Measurements from ENCODE around the gene AFAP1L1. TPM values are rescaled to one million over a fixed set of nuclear protein-coding genes. Genes with fewer than 3 reads are reported as not detected.

AFAP1L1 gene
- total and polyA plus RNA-seq, 2 of the 13 experiments (the other 11 are each of a cell fraction or from before 2014, with no cell fraction given), result 0.38 to 1.0 TPM

- TF ChIP-seq ZNF710 (CRISPR knock-in tag; IDR thresholded peaks at IDR 0.05; ENCODE audit: borderline replicate concordance) (no peak), SRF (IDR thresholded peaks at IDR 0.05; ENCODE audit: low read depth, low read length) (no peak), ZFAT (CRISPR knock-in tag; conservative IDR thresholded peaks at IDR 0.05) (no peak), SNAI1 (CRISPR knock-in tag; IDR thresholded peaks at IDR 0.05; ENCODE audit: borderline replicate concordance) (no peak), SNAPC2 (CRISPR knock-in tag; IDR thresholded peaks at IDR 0.05) (peak; percentile 77), ZNF253 (CRISPR knock-in tag; IDR thresholded peaks at IDR 0.05; ENCODE audit: borderline replicate concordance) (no peak), KDM6A (CRISPR knock-in tag; IDR thresholded peaks at IDR 0.05; ENCODE audit: low read depth) (0 out of 2 replicates have a peak, but pooled peaks have one; percentile 26), ZNF790 (CRISPR knock-in tag; IDR thresholded peaks at IDR 0.05; ENCODE audit: borderline replicate concordance) (peak; percentile 79; the same call in 1 of the 2 replicates), HOXA7 (CRISPR knock-in tag; IDR thresholded peaks at IDR 0.05) (no peak), ASH2L (IDR thresholded peaks at IDR 0.05; ENCODE audit: insufficient read length, low read depth, low read length) (peak; percentile 87), GFI1 (CRISPR knock-in tag; IDR thresholded peaks at IDR 0.05; ENCODE audit: borderline replicate concordance) (peak; percentile 69; the same call in 1 of the 2 replicates), ZFP1 (CRISPR knock-in tag; IDR thresholded peaks at IDR 0.05) (peak; percentile 42; the same call in 1 of the 2 replicates), BRD4 (CRISPR knock-in tag; IDR thresholded peaks at IDR 0.05) (peak; percentile 89), ZC3H4 (CRISPR knock-in tag; IDR thresholded peaks at IDR 0.05; ENCODE audit: borderline replicate concordance) (no peak), ZKSCAN5 (CRISPR knock-in tag; IDR thresholded peaks at IDR 0.05) (no peak), CREB3 (CRISPR knock-in tag; IDR thresholded peaks at IDR 0.05) (peak; percentile 71; the same call in 1 of the 2 replicates), SIX1 (CRISPR knock-in tag; IDR thresholded peaks at IDR 0.05; ENCODE audit: borderline replicate concordance) (0 out of 2 replicates have a peak, but pooled peaks have one; percentile 13), MYPOP (CRISPR knock-in tag; IDR thresholded peaks at IDR 0.05) (peak; percentile 73), ZBTB38 (CRISPR knock-in tag; IDR thresholded peaks at IDR 0.05) (peak; percentile 77), ZNF878 (CRISPR knock-in tag; IDR thresholded peaks at IDR 0.05) (peak; percentile 47; the same call in 1 of the 2 replicates), SALL1 (CRISPR knock-in tag; IDR thresholded peaks at IDR 0.05) (peak; percentile 74; the same call in 1 of the 2 replicates), TRIM22 (IDR thresholded peaks at IDR 0.05) (no peak), ZNF432 (CRISPR knock-in tag; IDR thresholded peaks at IDR 0.05; ENCODE audit: borderline replicate concordance) (no peak), GABPA (IDR thresholded peaks at IDR 0.05; ENCODE audit: low read depth, low read length) (peak; percentile 95), GABPA (CRISPR knock-in tag; IDR thresholded peaks at IDR 0.05; ENCODE audit: low read depth) (peak; percentile 99), ZNF773 (CRISPR knock-in tag; IDR thresholded peaks at IDR 0.05; ENCODE audit: borderline replicate concordance) (peak; percentile 35; the same call in 1 of the 2 replicates)
Observed at GRCh38 chr5:149345147-149345891, 73.7 kb downstream of the AFAP1L1 start, which contains the start of gene GRPEL2 (continued).

All from HepG2 (cell line).